Measurements from ENCODE around the gene CHAC1.

DNA sequence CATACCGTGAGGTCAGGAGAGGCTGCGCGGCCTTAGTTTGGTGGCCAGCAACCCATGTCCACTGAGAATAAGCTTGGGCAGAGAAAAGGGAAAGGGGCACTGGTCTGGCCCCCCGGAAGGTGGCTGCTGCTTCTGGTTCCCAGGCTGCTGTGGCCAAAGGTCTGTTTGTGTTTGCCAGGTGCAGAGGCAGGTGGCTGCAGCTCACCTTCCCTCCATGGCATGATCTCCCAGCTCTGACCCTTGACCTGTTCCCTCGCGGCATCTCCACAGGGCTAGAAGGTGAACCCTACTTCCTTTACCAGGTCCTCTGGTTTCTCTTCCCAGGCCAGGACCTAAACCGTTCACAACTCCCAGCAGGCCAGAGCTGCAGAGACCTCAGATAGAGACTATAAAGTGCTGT is 45.2 kb upstream of the CHAC1 start:
- TF ChIP-seq, protein P1, sequence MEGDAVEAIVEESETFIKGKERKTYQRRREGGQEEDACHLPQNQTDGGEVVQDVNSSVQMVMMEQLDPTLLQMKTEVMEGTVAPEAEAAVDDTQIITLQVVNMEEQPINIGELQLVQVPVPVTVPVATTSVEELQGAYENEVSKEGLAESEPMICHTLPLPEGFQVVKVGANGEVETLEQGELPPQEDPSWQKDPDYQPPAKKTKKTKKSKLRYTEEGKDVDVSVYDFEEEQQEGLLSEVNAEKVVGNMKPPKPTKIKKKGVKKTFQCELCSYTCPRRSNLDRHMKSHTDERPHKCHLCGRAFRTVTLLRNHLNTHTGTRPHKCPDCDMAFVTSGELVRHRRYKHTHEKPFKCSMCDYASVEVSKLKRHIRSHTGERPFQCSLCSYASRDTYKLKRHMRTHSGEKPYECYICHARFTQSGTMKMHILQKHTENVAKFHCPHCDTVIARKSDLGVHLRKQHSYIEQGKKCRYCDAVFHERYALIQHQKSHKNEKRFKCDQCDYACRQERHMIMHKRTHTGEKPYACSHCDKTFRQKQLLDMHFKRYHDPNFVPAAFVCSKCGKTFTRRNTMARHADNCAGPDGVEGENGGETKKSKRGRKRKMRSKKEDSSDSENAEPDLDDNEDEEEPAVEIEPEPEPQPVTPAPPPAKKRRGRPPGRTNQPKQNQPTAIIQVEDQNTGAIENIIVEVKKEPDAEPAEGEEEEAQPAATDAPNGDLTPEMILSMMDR (IDR thresholded peaks at IDR 0.05; ENCODE audit: low read length), result no peak
- TF ChIP-seq EZH2 (IDR thresholded peaks at IDR 0.05; ENCODE audit: borderline replicate concordance, low read length), result no peak
